Left ventricle myocardium inferior (tissue), 1 donor: ENCODE results near the gene SPATA17. TPM values are rescaled to one million over a fixed set of nuclear protein-coding genes. Genes with fewer than 3 reads are reported as not detected.

ENCODE experiments used
- DNase-seq: peaks from one replicate; pipeline ENCODE4 v3.0.0-alpha.2; 2020
- H3K27ac ChIP-seq: fragments of 200-600 bp; replicated peaks from 2 replicates; pipeline ENCODE4 v1.8.0; 2021
- H3K27me3 ChIP-seq: fragments of 200-600 bp; 2 replicates; pipeline ENCODE4 v1.8.0; 2021; ENCODE audit warnings: low read depth
- H3K36me3 ChIP-seq: fragments of 200-600 bp; 2 replicates; pipeline ENCODE4 v1.8.0; 2021
- H3K4me1 ChIP-seq: fragments of 200-600 bp; 2 replicates; pipeline ENCODE4 v1.8.0; 2021
- H3K4me3 ChIP-seq: fragments of 200-600 bp; 2 replicates; pipeline ENCODE4 v1.8.0; 2021; ENCODE audit warnings: mild to moderate bottlenecking, moderate library complexity
- H3K9me3 ChIP-seq: fragments of 200-600 bp; replicated peaks from 2 replicates; pipeline ENCODE4 v1.8.0; 2021
- CTCF ChIP-seq: fragments of 200-600 bp; IDR thresholded peaks from 2 replicates; pipeline ENCODE4 v1.8.0; 2021; ENCODE audit warnings: antibody characterized with exemption, mild to moderate bottlenecking, borderline replicate concordance
- intact Hi-C: fragments of 100-400 bp; cut with micrococcal nuclease; formaldehyde crosslinking; loops from one replicate; pipeline ENCODE4 v1.11.0; 2022
- total RNA-seq: library from RNA; stranded (reverse); fragmentation: NEBNext Ultra II Directional; extraction: Animal tissue kit (Norgen Biotek cat#: 25700); gene quantifications from one replicate; pipeline ENCODE4 v1.2.1, GENCODE V29; 2021
- donor health status: DM: no; HTN: yes; CAD: no; lungs with severe emphysema.

The SPATA17 gene
- total RNA-seq, 1 donor from 2014 or later, result 1.2 TPM

GRCh38 chr1:217896490-217896889 lies 265.3 kb downstream of the SPATA17 start:
- TF ChIP-seq CTCF, result no peak
- Histone ChIP-seq H3K27me3 (no peaks in the 10 kb centered on the region), H3K36me3 (no peaks in the 10 kb centered on the region), H3K4me3 (no peak overlapping the region), H3K9me3 (no peaks in the 10 kb centered on the region), H3K27ac (no peak overlapping the region), H3K4me1 (peaks cover 12% of the 10 kb centered on the region)
- DNase-seq, result no peak
- intact Hi-C loops, result no loop called here

DNA sequence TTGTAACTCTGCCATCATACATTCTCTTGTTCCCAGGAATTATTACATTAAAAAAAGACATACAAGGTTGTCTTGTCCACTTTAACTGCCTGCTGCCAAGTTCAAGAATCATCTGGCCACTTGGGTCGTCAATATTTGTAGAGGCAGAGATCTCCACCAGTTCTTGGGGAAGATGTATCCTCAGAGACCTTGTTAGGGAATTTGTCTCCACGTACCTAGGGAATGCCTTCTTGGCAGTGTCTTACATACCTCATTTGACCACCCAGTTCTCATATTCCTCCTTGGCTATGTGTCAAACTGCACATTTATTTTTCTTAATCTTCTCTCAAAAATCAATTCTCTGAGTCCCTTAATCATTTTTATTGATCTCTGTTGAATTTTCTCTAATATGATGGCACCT lies 266.0 kb downstream of the SPATA17 start:
- Histone ChIP-seq H3K27ac (no peak overlapping the region), H3K4me3 (no peak overlapping the region), H3K4me1 (peaks cover 12% of the 10 kb centered on the region), H3K27me3 (no peaks in the 10 kb centered on the region), H3K9me3 (no peaks in the 10 kb centered on the region), H3K36me3 (no peaks in the 10 kb centered on the region)
- intact Hi-C loops, result no loop called here
- no peak for DNase-seq
- TF ChIP-seq CTCF, result no peak

GRCh38 chr1:217899614-217900013 lies 268.5 kb downstream of the SPATA17 start:
- H3K36me3 ChIP-seq, result no peaks in the 10 kb centered on the region
- H3K27me3 ChIP-seq, result no peaks in the 10 kb centered on the region
- H3K27ac ChIP-seq, result no peak overlapping the region
- no peak for TF ChIP-seq CTCF
- intact Hi-C loops, result no loop called here
- no peaks in the 10 kb centered on the region for H3K9me3 ChIP-seq
- peaks cover 12% of the 10 kb centered on the region for H3K4me1 ChIP-seq
- H3K4me3 ChIP-seq, result no peak overlapping the region
- DNase-seq, result no peak

DNA sequence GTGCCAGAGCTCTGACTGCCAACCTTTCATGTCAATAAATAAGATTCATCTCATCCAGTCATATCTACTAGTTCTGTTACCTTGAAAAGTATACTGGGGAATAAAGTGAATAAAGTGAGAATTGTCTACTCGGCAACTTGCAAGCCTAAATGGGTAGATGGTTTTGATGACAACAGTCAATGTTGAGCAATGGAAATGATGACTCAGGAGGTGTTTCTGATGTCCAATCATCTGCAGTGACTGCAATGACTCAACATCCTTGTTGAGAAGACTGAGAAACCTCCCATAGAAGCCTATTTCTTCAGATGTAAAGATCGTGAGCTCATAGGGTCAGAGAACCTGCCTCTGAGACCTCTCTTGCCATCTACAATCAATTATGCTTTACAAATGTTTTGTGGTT lies 276.4 kb downstream of the SPATA17 start:
- Histone ChIP-seq H3K4me1 (no peaks in the 10 kb centered on the region), H3K27ac (no peak overlapping the region), H3K36me3 (no peaks in the 10 kb centered on the region), H3K9me3 (no peaks in the 10 kb centered on the region), H3K27me3 (peaks cover 6% of the 10 kb centered on the region), H3K4me3 (no peak overlapping the region)
- intact Hi-C loops, result no loop called here
- no peak for DNase-seq
- no peak for TF ChIP-seq CTCF

DNA sequence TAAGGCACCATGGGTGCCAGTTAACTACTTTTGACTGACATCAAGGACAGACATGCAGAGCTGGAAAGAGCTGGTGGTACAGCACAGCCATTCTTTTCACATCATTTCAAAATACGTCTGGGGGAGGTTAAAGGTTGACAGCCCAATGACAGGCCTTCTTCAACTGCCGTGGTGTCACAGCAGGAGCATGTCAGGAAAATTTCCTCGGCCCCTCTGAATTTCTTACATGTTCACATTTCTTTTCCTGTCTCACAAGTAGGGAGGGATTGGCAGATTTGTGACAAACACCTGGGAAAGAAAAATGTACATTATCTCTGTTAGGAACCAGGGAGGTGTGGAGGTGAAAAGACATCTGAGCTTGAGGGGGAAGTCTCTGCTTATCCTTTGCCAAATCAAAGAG lies 279.1 kb downstream of the SPATA17 start:
- Histone ChIP-seq H3K27ac (no peak overlapping the region), H3K36me3 (no peaks in the 10 kb centered on the region), H3K27me3 (peaks cover 6% of the 10 kb centered on the region), H3K4me1 (no peaks in the 10 kb centered on the region), H3K9me3 (no peaks in the 10 kb centered on the region), H3K4me3 (no peak overlapping the region)
- no peak for DNase-seq
- intact Hi-C loops, result no loop called here
- no peak for TF ChIP-seq CTCF

DNA sequence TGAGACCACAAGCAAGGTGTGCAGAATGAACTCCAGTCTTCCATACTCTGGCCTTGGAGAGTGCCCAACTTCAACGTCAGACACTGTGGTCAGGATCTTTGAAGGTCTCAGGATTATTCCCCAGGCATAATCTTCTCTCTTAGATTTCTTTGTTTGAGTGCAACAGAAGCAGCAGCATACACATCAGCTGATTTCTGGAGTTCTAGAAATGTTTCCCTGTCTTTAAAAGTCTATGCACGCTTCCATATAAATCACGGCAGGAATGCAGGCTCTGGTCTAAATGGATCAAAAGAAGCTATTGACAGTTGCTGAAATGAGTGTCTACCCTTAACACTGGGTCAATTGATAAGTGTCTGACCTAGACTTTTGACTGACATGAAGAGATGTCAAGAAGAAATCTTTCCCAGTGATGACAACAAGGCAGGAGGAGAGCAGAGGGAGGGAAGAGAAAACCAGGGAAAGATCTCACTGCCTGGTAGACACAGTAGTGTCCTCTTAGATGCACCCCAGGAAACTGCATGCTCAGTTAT lies 279.7 kb downstream of the SPATA17 start:
- no peak for DNase-seq
- Histone ChIP-seq H3K27ac (no peak overlapping the region), H3K9me3 (no peaks in the 10 kb centered on the region), H3K36me3 (no peaks in the 10 kb centered on the region), H3K4me3 (no peak overlapping the region), H3K27me3 (peaks cover 6% of the 10 kb centered on the region), H3K4me1 (no peaks in the 10 kb centered on the region)
- no peak for TF ChIP-seq CTCF
- intact Hi-C loops, result no loop called here
